Neural progenitor cell (in vitro differentiated cells): ENCODE results near the gene AHSA1.

Experiments used
- EZH2 ChIP-seq: fragments of 200-600 bp; sonication (generic); IDR thresholded peaks from 2 replicates; pipeline ENCODE4 v1.6.1; 2017; ENCODE audit warnings: antibody characterized with exemption, mild to moderate bottlenecking, moderate library complexity
- EZH2phosphoT487 ChIP-seq: fragments of 200-600 bp; sonication (generic); IDR thresholded peaks from 2 replicates; pipeline ENCODE4 v1.6.1; 2017; ENCODE audit warnings: antibody characterized with exemption
- TF ChIP-seq, protein P1 (sequence below): fragments of 200-600 bp; sonication (generic); IDR thresholded peaks from 2 replicates; pipeline ENCODE4 v1.5.1; 2017; ENCODE audit warnings: antibody characterized with exemption, mild to moderate bottlenecking

DNA sequence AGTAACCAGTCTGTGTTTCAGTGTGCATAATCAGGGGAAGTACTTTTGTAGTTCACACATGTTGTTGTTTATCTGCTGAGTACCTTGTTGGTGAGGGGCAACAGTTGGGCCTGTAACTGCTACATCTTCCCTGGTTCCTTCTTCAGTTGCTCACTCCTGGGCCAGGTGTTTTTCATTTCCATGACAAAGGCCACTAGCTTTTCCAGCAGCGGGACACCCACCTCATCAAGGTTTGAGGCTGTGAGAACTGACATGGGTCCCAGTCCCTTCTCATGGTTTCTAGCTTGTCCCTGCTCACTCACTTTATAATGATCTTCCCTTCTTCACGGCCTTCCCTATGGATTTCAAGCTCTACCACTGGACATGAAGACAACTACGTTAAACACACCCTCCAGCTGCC is 33.0 kb upstream of the AHSA1 start:
- TF ChIP-seq EZH2 (no peak), EZH2phosphoT487 (no peak)
- TF ChIP-seq, protein P1, sequence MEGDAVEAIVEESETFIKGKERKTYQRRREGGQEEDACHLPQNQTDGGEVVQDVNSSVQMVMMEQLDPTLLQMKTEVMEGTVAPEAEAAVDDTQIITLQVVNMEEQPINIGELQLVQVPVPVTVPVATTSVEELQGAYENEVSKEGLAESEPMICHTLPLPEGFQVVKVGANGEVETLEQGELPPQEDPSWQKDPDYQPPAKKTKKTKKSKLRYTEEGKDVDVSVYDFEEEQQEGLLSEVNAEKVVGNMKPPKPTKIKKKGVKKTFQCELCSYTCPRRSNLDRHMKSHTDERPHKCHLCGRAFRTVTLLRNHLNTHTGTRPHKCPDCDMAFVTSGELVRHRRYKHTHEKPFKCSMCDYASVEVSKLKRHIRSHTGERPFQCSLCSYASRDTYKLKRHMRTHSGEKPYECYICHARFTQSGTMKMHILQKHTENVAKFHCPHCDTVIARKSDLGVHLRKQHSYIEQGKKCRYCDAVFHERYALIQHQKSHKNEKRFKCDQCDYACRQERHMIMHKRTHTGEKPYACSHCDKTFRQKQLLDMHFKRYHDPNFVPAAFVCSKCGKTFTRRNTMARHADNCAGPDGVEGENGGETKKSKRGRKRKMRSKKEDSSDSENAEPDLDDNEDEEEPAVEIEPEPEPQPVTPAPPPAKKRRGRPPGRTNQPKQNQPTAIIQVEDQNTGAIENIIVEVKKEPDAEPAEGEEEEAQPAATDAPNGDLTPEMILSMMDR, result no peak
